ENCODE results near the gene SLC5A12. TPM values are rescaled to one million over a fixed set of nuclear protein-coding genes. Genes with fewer than 3 reads are reported as not detected.

Gene SLC5A12
- total and polyA plus RNA-seq, 2 donors from 2014 or later, result 0.94 to 227 TPM

- H3K27ac ChIP-seq (ENCODE audit: low read depth in 2 of 2, low read length in 2 of 2), result no peak overlapping the region
- intact Hi-C loops (cut with DNase I), result no loop called here
- no peaks in the 10 kb centered on the region for H3K27me3 ChIP-seq (ENCODE audit: control insufficient read depth, insufficient read depth, low read length)
- FAIRE-seq (no peak), DNase-seq (no peak)
- no peak overlapping the region for H3K9ac ChIP-seq (ENCODE audit: low read length in 3 of 3)
- H3K4me1 ChIP-seq (ENCODE audit: control insufficient read depth in 2 of 3, insufficient read depth in 2 of 3, low read depth in 1 of 3, low read length in 3 of 3), result no peaks in the 10 kb centered on the region
- TF ChIP-seq, protein P1, sequence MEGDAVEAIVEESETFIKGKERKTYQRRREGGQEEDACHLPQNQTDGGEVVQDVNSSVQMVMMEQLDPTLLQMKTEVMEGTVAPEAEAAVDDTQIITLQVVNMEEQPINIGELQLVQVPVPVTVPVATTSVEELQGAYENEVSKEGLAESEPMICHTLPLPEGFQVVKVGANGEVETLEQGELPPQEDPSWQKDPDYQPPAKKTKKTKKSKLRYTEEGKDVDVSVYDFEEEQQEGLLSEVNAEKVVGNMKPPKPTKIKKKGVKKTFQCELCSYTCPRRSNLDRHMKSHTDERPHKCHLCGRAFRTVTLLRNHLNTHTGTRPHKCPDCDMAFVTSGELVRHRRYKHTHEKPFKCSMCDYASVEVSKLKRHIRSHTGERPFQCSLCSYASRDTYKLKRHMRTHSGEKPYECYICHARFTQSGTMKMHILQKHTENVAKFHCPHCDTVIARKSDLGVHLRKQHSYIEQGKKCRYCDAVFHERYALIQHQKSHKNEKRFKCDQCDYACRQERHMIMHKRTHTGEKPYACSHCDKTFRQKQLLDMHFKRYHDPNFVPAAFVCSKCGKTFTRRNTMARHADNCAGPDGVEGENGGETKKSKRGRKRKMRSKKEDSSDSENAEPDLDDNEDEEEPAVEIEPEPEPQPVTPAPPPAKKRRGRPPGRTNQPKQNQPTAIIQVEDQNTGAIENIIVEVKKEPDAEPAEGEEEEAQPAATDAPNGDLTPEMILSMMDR (IDR thresholded peaks at IDR 0.05; ENCODE audit: borderline replicate concordance, extremely low read depth, insufficient read depth), result no peak
- H3K4me3 ChIP-seq (ENCODE audit: low read length in 3 of 3), result no peak overlapping the region
- H3K36me3 ChIP-seq (ENCODE audit: control insufficient read depth in 2 of 3, insufficient read depth in 3 of 3, low read length in 3 of 3), result peaks cover 0 to 15% (median 3%) of the 10 kb centered on the region in 3 donors
- H3K9me3 ChIP-seq (ENCODE audit: control insufficient read depth in 2 of 3, insufficient read depth in 1 of 3, low read length in 3 of 3), result no peaks in the 10 kb centered on the region
Measured at GRCh38 chr11:26703411-26704191, 18.3 kb downstream of the SLC5A12 start.

GRCh38 chr11:26702406-26702805 is 19.5 kb downstream of the SLC5A12 start:
- no peak overlapping the region for H3K27ac ChIP-seq (ENCODE audit: low read depth in 2 of 2, low read length in 2 of 2)
- TF ChIP-seq, protein P1 (IDR thresholded peaks at IDR 0.05; ENCODE audit: borderline replicate concordance, extremely low read depth, insufficient read depth), result no peak
- intact Hi-C loops (cut with DNase I), result no loop called here
- no peaks in the 10 kb centered on the region for H3K27me3 ChIP-seq (ENCODE audit: control insufficient read depth, insufficient read depth, low read length)
- H3K9me3 ChIP-seq (ENCODE audit: control insufficient read depth in 2 of 3, insufficient read depth in 1 of 3, low read length in 3 of 3), result no peaks in the 10 kb centered on the region
- no peak for FAIRE-seq
- no peak overlapping the region for H3K9ac ChIP-seq (ENCODE audit: low read length in 3 of 3)
- peak in 2 of 5 donors; percentile 46 to 68 for DNase-seq
- H3K36me3 ChIP-seq (ENCODE audit: control insufficient read depth in 2 of 3, insufficient read depth in 3 of 3, low read length in 3 of 3), result peaks cover 0 to 17% (median 3%) of the 10 kb centered on the region in 3 donors
- no peaks in the 10 kb centered on the region for H3K4me1 ChIP-seq (ENCODE audit: control insufficient read depth in 2 of 3, insufficient read depth in 2 of 3, low read depth in 1 of 3, low read length in 3 of 3)
- no peak overlapping the region for H3K4me3 ChIP-seq (ENCODE audit: low read length in 3 of 3)

GRCh38 chr11:26700574-26701235 is 21.2 kb downstream of the SLC5A12 start:
- TF ChIP-seq, protein P1 (IDR thresholded peaks at IDR 0.05; ENCODE audit: borderline replicate concordance, extremely low read depth, insufficient read depth), result no peak
- intact Hi-C loops (cut with DNase I), result no loop called here
- H3K4me3 ChIP-seq (ENCODE audit: low read length in 3 of 3), result no peak overlapping the region
- no peak overlapping the region for H3K9ac ChIP-seq (ENCODE audit: low read length in 3 of 3)
- FAIRE-seq (no peak), DNase-seq (no peak)
- H3K27me3 ChIP-seq (ENCODE audit: control insufficient read depth, insufficient read depth, low read length), result no peaks in the 10 kb centered on the region
- no peaks in the 10 kb centered on the region for H3K4me1 ChIP-seq (ENCODE audit: control insufficient read depth in 2 of 3, insufficient read depth in 2 of 3, low read depth in 1 of 3, low read length in 3 of 3)
- H3K36me3 ChIP-seq (ENCODE audit: control insufficient read depth in 2 of 3, insufficient read depth in 3 of 3, low read length in 3 of 3), result peaks cover 0 to 26% (median 5%) of the 10 kb centered on the region in 3 donors
- no peaks in the 10 kb centered on the region for H3K9me3 ChIP-seq (ENCODE audit: control insufficient read depth in 2 of 3, insufficient read depth in 1 of 3, low read length in 3 of 3)
- H3K27ac ChIP-seq (ENCODE audit: low read depth in 2 of 2, low read length in 2 of 2), result no peak overlapping the region
